GM12878 (cell line): ENCODE measurements around the gene GSG1L. TPM values are rescaled to one million over a fixed set of nuclear protein-coding genes. Genes with fewer than 3 reads are reported as not detected.

Source experiments
- ATAC-seq: fragments of 200-7000 bp; cut with Tn5 transposase; 3 replicates; pipeline ENCODE4 v1.9.1; 2020; ENCODE audit warnings: mild to moderate bottlenecking, moderate library complexity
- BruUV-seq: library from RNA; stranded (reverse); fragments of 400-500 nt; replicated peaks from 2 replicates; lab custom pipeline; 2021; lab: Mats Ljungman, UMichigan
- CTCF ChIA-PET: fragments of 300-600 bp; sonication (Branson Sonifier 250); formaldehyde crosslinking; extraction: SDS; loops from one replicate; lab custom pipeline; 2021; ENCODE audit warnings: inconsistent platforms; lab: Yijun Ruan, JAX
- POLR2A ChIA-PET: fragments of 350-600 bp; formaldehyde crosslinking; extraction: SDS; loops from one replicate; lab custom pipeline; 2021; ENCODE audit warnings: inconsistent platforms; lab: Charles Lee
- RAD21 ChIA-PET: fragments of 300-600 bp; sonication (Branson Sonifier 250); formaldehyde crosslinking; loops from one replicate; lab custom pipeline; 2023; ENCODE audit warnings: antibody characterized with exemption; ENCODE audit not compliant: unreplicated experiment; lab: Charles Lee
- SMC1A ChIA-PET: fragments of 300-600 bp; sonication (Branson Sonifier 250); formaldehyde crosslinking; loops from one replicate; lab custom pipeline; 2023; ENCODE audit not compliant: unreplicated experiment, uncharacterized antibody; lab: Charles Lee
- DNase-seq: peaks from one replicate; pipeline ENCODE4 v3.0.0-alpha.2; 2011; ENCODE audit warnings: low read depth, low spot score
- FAIRE-seq: peaks from 3 replicates; lab custom pipeline; 2011; peaks lifted over from hg19 to GRCh38; lab: Jason Lieb, UNC
- H2AFZ ChIP-seq: 2 replicates; pipeline ENCODE4 v1.6.0; 2011; ENCODE audit warnings: low read depth, low read length, control low read depth; ENCODE audit not compliant: control insufficient read depth
- H3K27ac ChIP-seq: 2 replicates; pipeline ENCODE4 v1.5.1; 2011; ENCODE audit warnings: control low read depth; ENCODE audit not compliant: control insufficient read depth, insufficient read depth
- H3K27me3 ChIP-seq, 2 experiments: replicated peaks in 1 of 2; 2 replicates each; pipeline versions ENCODE4 v1.6.0 to v1.6.1; 2011; ENCODE audit warnings: low read length in 1 of 2; ENCODE audit not compliant: control insufficient read depth in 2 of 2, insufficient read depth in 2 of 2
- H3K36me3 ChIP-seq, 2 experiments: 2 replicates each; pipeline ENCODE4 v1.5.1; 2011; ENCODE audit warnings: low read length in 1 of 2; ENCODE audit not compliant: control insufficient read depth in 2 of 2, insufficient read depth in 2 of 2
- H3K4me1 ChIP-seq: 2 replicates; pipeline ENCODE4 v1.6.1; 2011; ENCODE audit warnings: mild to moderate bottlenecking, low read length, moderate library complexity, mixed read lengths; ENCODE audit not compliant: control insufficient read depth, insufficient read depth
- H3K4me2 ChIP-seq: 2 replicates; pipeline ENCODE4 v1.6.0; 2011; ENCODE audit warnings: control low read depth; ENCODE audit not compliant: control insufficient read depth, insufficient read depth
- H3K4me3 ChIP-seq: fragments of 200-600 bp; sonication (generic); 2 replicates; pipeline ENCODE4 v1.5.1; 2016
- H3K79me2 ChIP-seq: 2 replicates; pipeline ENCODE4 v1.6.0; 2011; ENCODE audit warnings: low read length; ENCODE audit not compliant: control insufficient read depth, insufficient read depth
- H3K9ac ChIP-seq: 2 replicates; pipeline ENCODE4 v1.8.0; 2011; ENCODE audit warnings: low read length, control low read depth, mixed read lengths; ENCODE audit not compliant: control insufficient read depth, insufficient read depth
- H3K9me3 ChIP-seq: replicated peaks from 3 replicates; pipeline ENCODE4 v1.5.1; 2011; ENCODE audit warnings: mild to moderate bottlenecking, low read length; ENCODE audit not compliant: control insufficient read depth, insufficient read depth
- H4K20me1 ChIP-seq: 2 replicates; pipeline ENCODE4 v1.6.0; 2011; ENCODE audit not compliant: control insufficient read depth, insufficient read depth
- HDAC6 ChIP-seq: fragments of 200-600 bp; sonication (generic); IDR thresholded peaks from one replicate; pipeline ENCODE4 v1.8.0; 2017; ENCODE audit warnings: antibody characterized with exemption; ENCODE audit not compliant: unreplicated experiment
- NFYB ChIP-seq: IDR thresholded peaks from 2 replicates; pipeline ENCODE4 v1.6.1; 2011; ENCODE audit warnings: low read depth, mild to moderate bottlenecking, low read length, improper control_type of control experiment, moderate library complexity; ENCODE audit not compliant: insufficient read depth
- SUZ12 ChIP-seq: fragments of 200-600 bp; sonication (generic); IDR thresholded peaks from one replicate; pipeline ENCODE4 v1.6.1; 2018; ENCODE audit warnings: antibody characterized with exemption, mild to moderate bottlenecking; ENCODE audit not compliant: unreplicated experiment
- TCF12 ChIP-seq: IDR thresholded peaks from 2 replicates; pipeline ENCODE4 v1.6.1; 2011; ENCODE audit warnings: low read depth, mild to moderate bottlenecking, low read length
- WGBS: methylation state at CpG from one replicate; pipeline ENCODE4 v1.1.6; 2016; ENCODE audit warnings: low lambda C conversion rate; ENCODE audit not compliant: insufficient replicate concordance, insufficient coverage; ENCODE audit errors: missing lambda C conversion rate; 5-methylcytosine and 5-hydroxymethylcytosine counted together
- in situ Hi-C: fragments of 300-500 bp; cut with MboI; formaldehyde crosslinking; loops from 9 replicates; pipeline ENCODE4 v1.14.3; 2018; ENCODE audit warnings: mixed read lengths
- intact Hi-C: fragments of 100-400 bp; cut with micrococcal nuclease; formaldehyde crosslinking; loops from one replicate; pipeline ENCODE4 v1.14.2; 2022; ENCODE audit not compliant: unreplicated experiment
- polyA plus RNA-seq, 11 experiments: library from polyadenylated mRNA; depleted of rRNA in 4 of 11; unstranded in 6 of 11; stranded (reverse) in 5 of 11; fragments of >200 nt; fragmentation: Nextera tagmentation in 4 of 11; fragmentation: Illumina TruSeq in 1 of 11; extraction: Ambion mirVana in 4 of 11; extraction: Trizol in 1 of 11; gene quantifications; 1 replicate in 1 of 11; 2 replicates in 10 of 11; pipeline versions ENCODE4 v1.2.1 to v1.2.3, GENCODE V29; 2011 to 2016; ENCODE audit warnings: inconsistent platforms in 2 of 11, missing spikeins in 2 of 11, low read depth in 1 of 11
- total RNA-seq, 4 experiments: library from RNA; depleted of rRNA in 3 of 4; stranded (reverse); fragments of >200 nt in 3 of 4; fragmentation: Illumina TruSeq in 1 of 4; extraction: Trizol in 1 of 4; gene quantifications; 2 replicates each; pipeline versions ENCODE4 v1.2.1 to v1.2.3, GENCODE V29; 2013 to 2021

GSG1L gene
- total and polyA plus RNA-seq, 10 of the 15 experiments (the other 5 are each of a cell fraction or from before 2014, with no cell fraction given): not detected

GRCh38 chr16:28062847-28063521 lies 530 bp downstream of the GSG1L start:
- RAD21 ChIA-PET: no interaction called here
- H3K4me3 ChIP-seq: no peak overlapping the region
- no peaks in the 10 kb centered on the region for H3K79me2 ChIP-seq
- POLR2A ChIA-PET: no interaction called here
- H2AFZ ChIP-seq: no peak overlapping the region
- 3% methylated on average over 41 of the region's 99 CpGs for WGBS
- no peaks in the 10 kb centered on the region for H3K4me1 ChIP-seq
- no TSS peak for BruUV-seq
- in situ Hi-C loops: loop anchor here (25.0 kb wide), 1 partner anchor 426 kb away; no protein-coding TSS in a partner anchor
- H3K27ac ChIP-seq: no peak overlapping the region
- ATAC-seq (no peak), DNase-seq (no peak), FAIRE-seq (no peak)
- no peaks in the 10 kb centered on the region for H3K9me3 ChIP-seq
- intact Hi-C loops: no loop called here
- no peaks in the 10 kb centered on the region for H4K20me1 ChIP-seq
- H3K27me3 ChIP-seq: peaks cover 7 to 11% of the 10 kb centered on the region in 2 experiments; a peak in 3 of 4 replicates
- no peak for TF ChIP-seq HDAC6
- peak; percentile 93 for TF ChIP-seq SUZ12
- H3K36me3 ChIP-seq: no peaks in the 10 kb centered on the region
- SMC1A ChIA-PET: no interaction called here
- no peak overlapping the region for H3K9ac ChIP-seq
- H3K4me2 ChIP-seq: no peak overlapping the region
- CTCF ChIA-PET: no interaction called here

- TF ChIP-seq NFYB (no peak), TCF12 (no peak)
- Histone ChIP-seq H3K36me3 (no peaks in the 10 kb centered on the region), H2AFZ (no peak overlapping the region), H3K9ac (no peak overlapping the region), H3K27me3 (peaks cover 7 to 11% of the 10 kb centered on the region in 2 experiments; a peak in 3 of 4 replicates), H3K4me2 (no peak overlapping the region), H3K4me1 (no peaks in the 10 kb centered on the region), H3K9me3 (no peaks in the 10 kb centered on the region), H4K20me1 (no peaks in the 10 kb centered on the region), H3K27ac (no peak overlapping the region), H3K4me3 (no peak overlapping the region), H3K79me2 (no peaks in the 10 kb centered on the region)
- BruUV-seq: no TSS peak
- intact Hi-C loops: no loop called here
- POLR2A ChIA-PET: no interaction called here
- DNase-seq (no peak), ATAC-seq (no peak), FAIRE-seq (no peak)
- SMC1A ChIA-PET: interaction anchor here (0.6 kb wide), 1 partner anchor 148 kb away, joined by 4 read pairs; no protein-coding TSS in a partner anchor
- RAD21 ChIA-PET: interaction anchor here (0.6 kb wide), 1 partner anchor 453 kb away, joined by 3 read pairs; no protein-coding TSS in a partner anchor
- WGBS: 24% methylated on average over 27 of the region's 39 CpGs
- in situ Hi-C loops: loop anchor here (25.0 kb wide), 1 partner anchor 425 kb away; no protein-coding TSS in a partner anchor
- CTCF ChIA-PET: no interaction called here
These were observed 1.2 kb downstream of the GSG1L start for GRCh38 chr16:28062261-28062846.
